Activated CD8-positive, alpha-beta memory T cell treated with anti-CD3 and anti-CD28 coated beads, Interleukin-2, amount 50 U/mL, for 1 hour (primary cell): ENCODE measurements around the gene SKAP1.
"Not testable (repeated sequence)": the region's sequence is repeated elsewhere in the genome, so short reads cannot be mapped to it uniquely, and the experiment has no call there.

Experiments
- DNase-seq: peaks from one replicate; pipeline ENCODE4 v3.0.0-alpha.2; 2020; ENCODE audit errors: extremely low read depth

Gene SKAP1

GRCh38 chr17:48211787-48212186 lies 218.2 kb downstream of the SKAP1 start:
- DNase-seq = no peak

- no peak for DNase-seq
Measured at GRCh38 chr17:48211011-48211410, 219.0 kb downstream of the SKAP1 start.

GRCh38 chr17:48209973-48210372 lies 220.0 kb downstream of the SKAP1 start:
- DNase-seq = no peak

- no peak for DNase-seq
Measured at GRCh38 chr17:48207776-48208544, 222.1 kb downstream of the SKAP1 start.

- not testable (repeated sequence) for DNase-seq
Measured at GRCh38 chr17:48207036-48207435, 223.0 kb downstream of the SKAP1 start.

GRCh38 chr17:48202959-48203358 lies 227.1 kb downstream of the SKAP1 start:
- DNase-seq = no peak

- no peak for DNase-seq
Measured at GRCh38 chr17:48198950-48199541, 231.0 kb downstream of the SKAP1 start.

GRCh38 chr17:48195910-48196309 lies 234.1 kb downstream of the SKAP1 start:
- no peak for DNase-seq

GRCh38 chr17:48194097-48194550 lies 235.9 kb downstream of the SKAP1 start:
- no peak for DNase-seq

GRCh38 chr17:48192321-48192731 lies 237.7 kb downstream of the SKAP1 start:
- no peak for DNase-seq

GRCh38 chr17:48191362-48191761 lies 238.7 kb downstream of the SKAP1 start:
- no peak for DNase-seq

GRCh38 chr17:48190871-48191270 lies 239.1 kb downstream of the SKAP1 start:
- DNase-seq = no peak

- no peak for DNase-seq
Measured at GRCh38 chr17:48187872-48188608, 242.0 kb downstream of the SKAP1 start.

- not testable (repeated sequence) for DNase-seq
Measured at GRCh38 chr17:48186317-48186716, 243.7 kb downstream of the SKAP1 start.

GRCh38 chr17:48184721-48185120 lies 245.3 kb downstream of the SKAP1 start:
- no peak for DNase-seq

- no peak for DNase-seq
Measured at GRCh38 chr17:48181653-48182052, 248.4 kb downstream of the SKAP1 start.

- DNase-seq = no peak
Measured at GRCh38 chr17:48180842-48181629, 249.0 kb downstream of the SKAP1 start.

GRCh38 chr17:48179071-48179945 lies 250.7 kb downstream of the SKAP1 start:
- DNase-seq = no peak

GRCh38 chr17:48178317-48178716 lies 251.7 kb downstream of the SKAP1 start:
- no peak for DNase-seq

- DNase-seq = no peak
Measured at GRCh38 chr17:48177816-48178215, 252.2 kb downstream of the SKAP1 start.

GRCh38 chr17:48176471-48176855 lies 253.6 kb downstream of the SKAP1 start:
- DNase-seq = no peak
